GM10266 (cell line): Measurements from ENCODE around the gene BRD4.

Experiments used
- DNase-seq: peaks from one replicate; pipeline ENCODE4 v3.0.0; 2012; ENCODE audit errors: extremely low spot score
- TF ChIP-seq, protein P1 (sequence below): IDR thresholded peaks from 2 replicates; pipeline ENCODE4 v1.5.1; 2012; ENCODE audit warnings: mild to moderate bottlenecking, low read depth; ENCODE audit not compliant: control insufficient read depth, insufficient read depth; ENCODE audit errors: missing control alignments

Gene BRD4

DNA sequence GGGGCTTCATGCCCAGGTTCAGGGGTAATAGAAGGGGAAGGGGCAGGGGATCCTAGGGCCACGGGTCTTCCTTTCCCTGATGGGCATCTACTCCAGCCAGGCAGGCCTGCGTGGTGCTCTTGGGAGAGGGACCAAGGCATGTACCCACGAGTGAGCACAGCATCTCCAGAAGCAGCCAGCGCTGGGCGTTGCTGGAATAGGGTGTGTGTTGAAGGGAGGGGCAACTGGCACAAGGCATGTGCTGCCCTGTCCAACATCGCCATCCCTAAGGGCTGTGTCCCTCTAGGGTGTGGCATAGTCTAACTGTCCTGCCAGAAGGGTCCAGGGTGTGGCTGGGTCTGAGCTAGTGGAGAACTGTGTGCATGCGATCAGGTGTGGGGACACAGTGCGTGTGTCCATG, 134.4 kb downstream of the BRD4 start:
- TF ChIP-seq, protein P1, sequence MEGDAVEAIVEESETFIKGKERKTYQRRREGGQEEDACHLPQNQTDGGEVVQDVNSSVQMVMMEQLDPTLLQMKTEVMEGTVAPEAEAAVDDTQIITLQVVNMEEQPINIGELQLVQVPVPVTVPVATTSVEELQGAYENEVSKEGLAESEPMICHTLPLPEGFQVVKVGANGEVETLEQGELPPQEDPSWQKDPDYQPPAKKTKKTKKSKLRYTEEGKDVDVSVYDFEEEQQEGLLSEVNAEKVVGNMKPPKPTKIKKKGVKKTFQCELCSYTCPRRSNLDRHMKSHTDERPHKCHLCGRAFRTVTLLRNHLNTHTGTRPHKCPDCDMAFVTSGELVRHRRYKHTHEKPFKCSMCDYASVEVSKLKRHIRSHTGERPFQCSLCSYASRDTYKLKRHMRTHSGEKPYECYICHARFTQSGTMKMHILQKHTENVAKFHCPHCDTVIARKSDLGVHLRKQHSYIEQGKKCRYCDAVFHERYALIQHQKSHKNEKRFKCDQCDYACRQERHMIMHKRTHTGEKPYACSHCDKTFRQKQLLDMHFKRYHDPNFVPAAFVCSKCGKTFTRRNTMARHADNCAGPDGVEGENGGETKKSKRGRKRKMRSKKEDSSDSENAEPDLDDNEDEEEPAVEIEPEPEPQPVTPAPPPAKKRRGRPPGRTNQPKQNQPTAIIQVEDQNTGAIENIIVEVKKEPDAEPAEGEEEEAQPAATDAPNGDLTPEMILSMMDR: no peak
- no peak for DNase-seq

DNA sequence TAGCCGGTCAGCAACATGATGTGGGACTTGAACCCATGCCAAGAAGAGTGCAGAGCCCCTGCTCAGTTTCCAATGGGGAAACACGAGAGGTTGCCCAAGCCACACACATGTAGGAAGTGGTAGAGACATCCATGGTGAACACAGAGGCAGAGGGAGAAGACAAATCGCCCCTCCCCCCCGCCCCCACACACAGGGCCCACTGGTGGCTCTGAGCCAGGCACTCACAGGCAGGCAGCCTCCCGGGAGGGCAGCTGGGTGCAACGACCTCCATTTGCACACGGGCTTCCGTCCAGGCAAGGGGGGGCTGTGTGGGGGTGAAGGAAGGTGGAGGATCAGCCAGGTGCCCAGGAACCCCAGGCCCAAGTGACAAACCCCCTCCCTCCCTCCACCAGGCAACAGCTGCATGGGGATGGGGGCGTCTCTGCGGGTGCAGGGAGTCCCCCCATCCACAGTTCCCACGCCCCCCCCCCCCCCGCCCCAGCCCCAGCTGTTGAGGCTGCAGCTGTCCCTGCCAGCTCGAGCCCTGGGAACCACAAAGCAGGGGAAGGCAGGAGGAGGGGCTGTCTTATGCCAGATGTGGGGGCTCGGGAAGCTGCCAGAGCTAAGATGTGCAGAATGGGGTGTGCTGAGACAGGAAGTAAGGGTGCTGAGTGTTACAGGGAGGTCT, 134.9 kb downstream of the BRD4 start:
- no peak for DNase-seq
- TF ChIP-seq, protein P1: no peak

DNA sequence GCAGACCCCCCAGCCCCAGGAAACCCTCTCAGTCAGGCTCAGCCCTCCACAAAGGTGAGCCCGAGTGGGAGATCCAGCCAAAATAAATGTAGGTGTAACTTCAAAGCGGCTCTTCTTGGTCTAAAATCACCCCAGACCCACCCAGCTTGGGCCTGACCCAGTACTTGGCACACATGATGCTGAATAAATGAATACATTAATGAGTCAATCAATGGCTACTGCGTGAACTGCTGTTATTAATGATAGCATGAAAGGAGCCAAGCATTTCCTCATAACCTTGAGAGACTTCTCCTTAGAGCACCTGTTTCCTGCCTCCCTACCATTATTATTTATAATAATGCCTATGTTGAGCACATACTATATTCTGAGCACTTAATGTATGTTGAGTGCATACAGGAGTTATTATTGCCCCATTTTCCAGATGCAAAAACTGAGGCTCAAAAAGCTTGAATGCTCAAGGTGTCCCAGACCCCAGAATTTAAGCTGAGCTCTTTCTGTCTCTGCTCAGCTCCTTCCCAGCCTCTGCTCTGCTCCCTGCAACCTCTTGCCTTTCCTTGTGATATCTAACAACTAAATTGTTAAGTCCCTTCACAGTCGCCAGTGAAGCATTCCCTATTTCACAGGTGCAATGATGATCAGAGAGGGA, 135.9 kb downstream of the BRD4 start:
- no peak for DNase-seq
- TF ChIP-seq, protein P1: no peak

DNA sequence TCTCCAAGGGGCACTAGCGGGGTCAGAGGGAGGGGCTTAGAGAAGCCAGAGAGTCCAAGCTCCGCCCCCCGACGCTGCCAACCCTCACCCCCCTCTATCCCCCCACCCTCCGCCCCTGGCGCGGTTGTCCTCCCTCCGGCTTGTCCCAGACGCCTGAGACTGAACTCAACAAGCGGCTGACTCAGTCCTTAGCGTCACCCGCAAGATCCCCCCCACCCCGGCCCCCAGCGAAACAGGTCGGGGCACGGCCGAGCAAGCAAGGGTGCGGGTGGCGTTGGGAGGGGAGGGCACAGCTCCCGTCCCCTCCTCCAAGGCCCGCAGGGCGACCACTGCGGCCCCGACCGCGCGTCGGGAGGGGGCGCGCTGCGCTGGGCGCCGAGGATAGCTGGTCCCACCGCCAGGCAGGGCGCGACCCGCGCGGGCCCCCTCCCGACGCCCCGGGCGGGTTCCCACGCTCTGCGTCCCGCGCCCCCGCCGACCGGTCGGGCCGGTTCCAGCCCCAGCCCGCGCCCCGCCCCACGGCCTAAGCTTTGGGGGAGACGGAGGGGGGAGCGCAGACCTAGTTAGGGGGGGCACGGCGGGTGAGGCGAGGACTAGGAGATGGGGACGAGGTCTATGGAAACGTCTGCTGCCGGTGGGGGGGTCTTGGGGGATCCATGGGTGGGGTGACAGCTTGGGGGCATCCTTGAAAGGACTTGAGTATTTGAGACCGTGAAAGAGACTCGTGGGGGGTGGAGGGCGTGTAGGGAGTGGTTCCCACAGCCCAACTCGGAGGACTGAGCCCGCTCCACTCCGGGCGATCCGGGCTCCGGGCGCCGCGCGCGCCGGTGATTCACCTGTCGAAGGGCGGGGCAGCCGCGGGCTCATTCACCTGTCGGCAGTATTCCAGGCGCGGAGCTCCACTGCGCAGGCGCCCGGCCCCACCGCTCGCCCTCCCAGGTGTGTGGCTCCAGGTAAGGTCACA, 136.7 kb downstream of the BRD4 start:
- DNase-seq: peak; percentile 45
- TF ChIP-seq, protein P1: peak; percentile 19

DNA sequence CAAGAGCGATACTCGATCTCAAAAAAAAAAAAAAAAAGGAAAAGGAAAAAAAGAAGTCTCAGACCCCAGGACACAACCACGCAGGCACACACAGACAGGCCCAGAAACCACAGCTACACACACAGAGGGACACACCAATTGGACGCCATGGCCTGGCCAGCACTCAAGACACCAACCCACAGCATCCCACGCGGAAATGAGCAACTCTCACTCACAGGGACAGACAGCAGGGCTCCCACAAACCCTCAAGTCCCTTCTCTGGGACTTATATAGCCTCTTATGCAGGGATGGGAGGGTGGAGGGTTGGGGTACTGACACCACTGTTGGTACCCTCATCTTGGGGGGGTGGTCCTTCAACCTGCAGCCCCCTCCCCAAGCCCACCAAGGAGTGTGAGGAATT, 137.4 kb downstream of the BRD4 start:
- peak; percentile 51 for DNase-seq
- TF ChIP-seq, protein P1: no peak

DNA sequence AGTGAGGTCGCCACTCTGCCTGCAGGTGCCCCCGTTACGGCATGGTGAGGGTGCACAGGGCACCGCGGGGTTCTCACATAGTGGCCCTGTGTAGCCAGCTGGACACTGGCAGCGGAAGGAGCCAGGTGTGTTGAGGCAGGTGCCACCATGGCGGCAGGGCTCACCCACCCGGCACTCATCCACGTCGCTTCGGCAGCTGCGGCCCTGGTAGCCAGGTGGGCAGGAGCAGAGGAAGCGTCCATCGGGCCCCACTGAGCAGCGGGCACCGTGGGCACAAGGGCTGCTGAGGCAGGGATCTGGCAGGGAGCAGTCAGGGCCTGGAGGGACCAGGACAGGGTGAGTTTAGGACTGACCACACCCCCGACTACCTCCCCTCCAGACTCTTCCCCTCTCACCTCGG, 140.4 kb downstream of the BRD4 start:
- DNase-seq: no peak
- TF ChIP-seq, protein P1: no peak

DNA sequence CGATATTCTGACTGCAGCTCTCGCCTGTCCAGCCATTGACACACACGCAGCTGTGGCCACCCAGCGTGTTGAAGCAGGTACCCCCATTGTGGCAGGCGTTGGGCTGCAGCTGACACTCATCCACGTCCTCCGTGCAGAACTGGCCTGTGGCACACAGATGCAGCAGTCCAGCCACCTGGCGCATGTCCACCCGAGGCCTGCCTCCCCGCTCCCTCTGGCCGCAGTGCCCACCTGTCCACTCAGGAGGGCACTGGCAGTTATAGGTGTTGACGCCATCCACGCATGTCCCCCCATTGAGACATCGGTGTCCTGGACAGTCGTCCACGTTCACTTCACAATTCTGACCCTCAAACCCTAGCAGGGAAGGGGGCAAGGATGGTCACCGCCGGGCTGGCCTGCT, 140.8 kb downstream of the BRD4 start:
- TF ChIP-seq, protein P1: no peak
- no peak for DNase-seq
